SK-N-SH treated with all-trans-retinoic acid at 6 μM for 48 hours (cell line): ENCODE data around the gene DBNDD1.

Experiments used
- ATAC-seq: fragments of 200-7000 bp; cut with Tn5 transposase; 3 replicates; pipeline ENCODE4 v1.9.1; 2020; ENCODE audit warnings: mild to moderate bottlenecking, moderate library complexity
- ARNTL ChIP-seq: fragments of 450-650 bp; formaldehyde crosslinking; IDR thresholded peaks from 2 replicates; pipeline ENCODE4 v1.5.0; 2020; ENCODE audit warnings: low read depth, mild to moderate bottlenecking, moderate library complexity, borderline replicate concordance
- BACH2 ChIP-seq: fragments of 250-450 bp; sonication (Bioruptor Pico); IDR thresholded peaks from 2 replicates; pipeline ENCODE4 v1.9.0; 2021; ENCODE audit warnings: mild to moderate bottlenecking, borderline replicate concordance
- CREB5 ChIP-seq: fragments of 250-450 bp; sonication (Bioruptor Pico); IDR thresholded peaks from 2 replicates; pipeline ENCODE4 v1.5.1; 2020; ENCODE audit warnings: low read depth, mild to moderate bottlenecking, moderate library complexity
- CSRNP3 ChIP-seq: fragments of 250-450 bp; sonication (Bioruptor Pico); IDR thresholded peaks from 2 replicates; pipeline ENCODE4 v1.5.1; 2021; ENCODE audit warnings: mild to moderate bottlenecking, moderate library complexity
- ESRRG ChIP-seq: fragments of 250-450 bp; sonication (Bioruptor Pico); IDR thresholded peaks from 2 replicates; pipeline ENCODE4 v1.6.1; 2021; ENCODE audit warnings: mild to moderate bottlenecking
- GLIS3 ChIP-seq: fragments of 250-450 bp; sonication (Bioruptor Pico); IDR thresholded peaks from 2 replicates; pipeline ENCODE4 v1.5.0; 2020; ENCODE audit warnings: mild to moderate bottlenecking, moderate library complexity
- ISL1 ChIP-seq: fragments of 250-450 bp; sonication (Bioruptor Pico); IDR thresholded peaks from 2 replicates; pipeline ENCODE4 v2.1.2; 2022; ENCODE audit warnings: mild to moderate bottlenecking, moderate library complexity
- PATZ1 ChIP-seq: fragments of 250-450 bp; sonication (Bioruptor Pico); IDR thresholded peaks from 2 replicates; pipeline ENCODE4 v1.8.0; 2020; ENCODE audit warnings: mild to moderate bottlenecking, moderate library complexity, borderline replicate concordance
- POU6F1 ChIP-seq: fragments of 250-450 bp; sonication (Bioruptor Pico); IDR thresholded peaks from 2 replicates; pipeline ENCODE4 v1.8.0; 2021; ENCODE audit warnings: low read depth, mild to moderate bottlenecking, moderate library complexity, borderline replicate concordance
- PPARA ChIP-seq: fragments of 250-450 bp; sonication (Bioruptor Pico); IDR thresholded peaks from 2 replicates; pipeline ENCODE4 v1.5.0; 2020; ENCODE audit warnings: mild to moderate bottlenecking, borderline replicate concordance
- RARB ChIP-seq: fragments of 250-450 bp; sonication (Bioruptor Pico); IDR thresholded peaks from 2 replicates; pipeline ENCODE4 v1.8.0; 2021; ENCODE audit warnings: mild to moderate bottlenecking, moderate library complexity
- SNAI2 ChIP-seq: fragments of 250-450 bp; sonication (Bioruptor Pico); IDR thresholded peaks from 2 replicates; pipeline ENCODE4 v1.5.0; 2020; ENCODE audit warnings: mild to moderate bottlenecking, moderate library complexity
- TCF4 ChIP-seq: fragments of 250-450 bp; sonication (Bioruptor Pico); IDR thresholded peaks from 2 replicates; pipeline ENCODE4 v1.8.0; 2021; ENCODE audit warnings: mild to moderate bottlenecking, moderate library complexity, borderline replicate concordance
- TOX ChIP-seq: fragments of 250-450 bp; sonication (Bioruptor Pico); IDR thresholded peaks from 2 replicates; pipeline ENCODE4 v1.8.0; 2021; ENCODE audit warnings: mild to moderate bottlenecking, moderate library complexity, borderline replicate concordance
- TSHZ2 ChIP-seq: fragments of 250-450 bp; sonication (Bioruptor Pico); IDR thresholded peaks from 2 replicates; pipeline ENCODE4 v1.5.0; 2020; ENCODE audit warnings: mild to moderate bottlenecking, moderate library complexity
- ZFP3 ChIP-seq: fragments of 250-450 bp; sonication (Bioruptor Pico); IDR thresholded peaks from 2 replicates; pipeline ENCODE4 v1.5.0; 2020; ENCODE audit warnings: mild to moderate bottlenecking, moderate library complexity
- ZFP30 ChIP-seq: fragments of 450-650 bp; formaldehyde crosslinking; IDR thresholded peaks from 2 replicates; pipeline ENCODE4 v1.5.0; 2022; ENCODE audit warnings: mild to moderate bottlenecking, moderate library complexity
- ZNF565 ChIP-seq: fragments of 450-650 bp; formaldehyde crosslinking; conservative IDR thresholded peaks from 2 replicates; pipeline ENCODE4 v1.5.0; 2020; ENCODE audit warnings: low read depth, mild to moderate bottlenecking, moderate library complexity
- ZNF70 ChIP-seq: fragments of 450-650 bp; formaldehyde crosslinking; IDR thresholded peaks from 2 replicates; pipeline ENCODE4 v1.5.0; 2020; ENCODE audit warnings: mild to moderate bottlenecking, moderate library complexity
- ZNF8 ChIP-seq: fragments of 450-650 bp; formaldehyde crosslinking; IDR thresholded peaks from 2 replicates; pipeline ENCODE4 v1.5.0; 2020; ENCODE audit warnings: mild to moderate bottlenecking, moderate library complexity

DBNDD1 gene

GRCh38 chr16:90005956-90006663 lies 13.1 kb downstream of the DBNDD1 start:
- no peak for ATAC-seq
- TF ChIP-seq PATZ1 (CRISPR knock-in tag) (no peak), TOX (CRISPR knock-in tag) (no peak), ARNTL (CRISPR knock-in tag) (no peak), TSHZ2 (CRISPR knock-in tag) (no peak), PPARA (no peak), SNAI2 (no peak), CSRNP3 (no peak), ZNF8 (CRISPR knock-in tag) (no peak)

GRCh38 chr16:90004577-90004976 lies 14.7 kb downstream of the DBNDD1 start:
- no peak for ATAC-seq
- no peak for TF ChIP-seq ZFP3
- no peak for TF ChIP-seq TCF4
- no peak for TF ChIP-seq TSHZ2 (CRISPR knock-in tag)
- TF ChIP-seq CSRNP3 = no peak
- no peak for TF ChIP-seq ZNF8 (CRISPR knock-in tag)
- no peak for TF ChIP-seq POU6F1 (CRISPR knock-in tag)
- no peak for TF ChIP-seq ESRRG (CRISPR knock-in tag)
- TF ChIP-seq GLIS3 (CRISPR knock-in tag) = no peak
- TF ChIP-seq ISL1 = no peak
- no peak for TF ChIP-seq ZNF70 (CRISPR knock-in tag)
- TF ChIP-seq RARB (CRISPR knock-in tag) = no peak

- no peak for TF ChIP-seq ARNTL (CRISPR knock-in tag)
- no peak for TF ChIP-seq RARB (CRISPR knock-in tag)
- TF ChIP-seq POU6F1 (CRISPR knock-in tag) = no peak
- no peak for TF ChIP-seq ZNF70 (CRISPR knock-in tag)
- no peak for TF ChIP-seq ZFP3
- no peak for TF ChIP-seq ESRRG (CRISPR knock-in tag)
- no peak for TF ChIP-seq ZNF565 (CRISPR knock-in tag)
- no peak for TF ChIP-seq ZFP30 (CRISPR knock-in tag)
- no peak for TF ChIP-seq ZNF8 (CRISPR knock-in tag)
- TF ChIP-seq BACH2 (CRISPR knock-in tag) = no peak
- TF ChIP-seq CREB5 (CRISPR knock-in tag) = no peak
- ATAC-seq = peak; percentile 14
These were observed 16.5 kb downstream of the DBNDD1 start for GRCh38 chr16:90002759-90003158.
